H4 (cell line): ENCODE data around the gene ITFG1. TPM values are rescaled to one million over a fixed set of nuclear protein-coding genes. Genes with fewer than 3 reads are reported as not detected.
"Not testable (repeated sequence)": the region's sequence is repeated elsewhere in the genome, so short reads cannot be mapped to it uniquely, and the experiment has no call there.

ENCODE experiments used
- DNase-seq: peaks from one replicate; pipeline ENCODE4 v3.0.0-alpha.2; 2015; ENCODE audit warnings: low spot score
- total RNA-seq: library from RNA; depleted of rRNA; stranded (reverse); fragments of >200 nt; shearing (Covaris generic); gene quantifications from 2 replicates; pipeline ENCODE4 v1.2.3, GENCODE V29; 2014

Gene ITFG1
- total RNA-seq, 1 experiment from 2014 or later = 78.5 TPM

DNA sequence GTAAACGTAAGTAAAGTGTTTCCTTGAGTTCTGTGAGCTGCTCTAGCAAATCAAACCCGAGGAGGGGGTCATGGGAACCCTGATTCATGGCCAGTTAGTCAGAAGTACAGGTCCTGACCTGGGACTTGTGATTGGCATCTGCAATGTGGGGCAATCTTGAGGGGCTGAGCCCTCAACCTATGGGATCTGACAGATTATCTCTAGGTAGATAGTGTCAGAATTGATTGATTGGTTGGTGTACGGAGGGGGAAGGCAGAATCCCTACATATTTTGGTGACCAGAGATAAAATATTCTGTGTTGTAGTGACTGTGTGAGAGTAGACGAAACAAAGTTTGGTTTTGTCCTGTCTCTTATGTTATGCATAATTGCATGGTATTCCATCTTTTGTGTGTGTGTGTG lies 216.7 kb downstream of the ITFG1 start:
- DNase-seq = no peak

DNA sequence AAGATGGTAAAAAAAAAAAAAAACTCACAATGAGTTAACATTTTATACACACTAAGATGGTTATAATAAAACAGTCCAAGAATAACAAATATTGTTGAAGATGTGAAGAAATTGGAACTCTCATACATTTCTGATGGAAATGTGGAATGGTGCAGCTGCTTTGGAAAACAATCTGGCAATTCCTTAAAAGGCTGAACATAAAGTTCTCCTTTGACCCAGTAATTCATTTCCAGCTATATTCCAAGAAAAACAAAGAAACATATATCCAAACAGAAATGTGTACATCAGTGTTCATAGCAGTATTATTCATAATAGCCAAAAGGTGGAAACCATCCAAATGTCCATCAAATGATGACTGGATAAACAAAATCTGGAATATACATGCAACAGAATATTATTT lies 219.8 kb downstream of the ITFG1 start:
- no peak for DNase-seq

GRCh38 chr16:47236716-47237115 lies 224.1 kb downstream of the ITFG1 start:
- DNase-seq = no peak

GRCh38 chr16:47230296-47230695 lies 230.6 kb downstream of the ITFG1 start:
- no peak for DNase-seq

- DNase-seq = no peak
These were observed 231.5 kb downstream of the ITFG1 start for GRCh38 chr16:47229053-47230050.

DNA sequence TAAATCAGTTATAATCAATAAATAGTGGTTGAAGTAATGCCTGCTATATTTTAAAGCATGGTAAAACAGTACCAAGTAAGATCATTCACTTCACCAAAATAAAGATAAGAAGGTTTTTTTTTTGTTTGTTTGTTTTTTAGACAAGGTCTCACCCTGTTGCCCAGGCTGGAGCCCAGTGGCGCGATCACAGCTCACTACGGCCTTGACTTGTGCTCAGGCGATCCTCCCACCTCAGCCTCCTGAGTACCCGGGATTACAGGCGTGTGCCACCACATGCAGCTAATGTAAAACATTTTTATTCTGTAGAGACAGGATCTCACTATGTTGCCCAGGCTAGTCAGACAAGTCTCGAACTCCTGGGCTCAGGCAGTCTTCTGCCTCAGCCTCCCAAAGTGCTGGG lies 232.6 kb downstream of the ITFG1 start:
- no peak for DNase-seq

DNA sequence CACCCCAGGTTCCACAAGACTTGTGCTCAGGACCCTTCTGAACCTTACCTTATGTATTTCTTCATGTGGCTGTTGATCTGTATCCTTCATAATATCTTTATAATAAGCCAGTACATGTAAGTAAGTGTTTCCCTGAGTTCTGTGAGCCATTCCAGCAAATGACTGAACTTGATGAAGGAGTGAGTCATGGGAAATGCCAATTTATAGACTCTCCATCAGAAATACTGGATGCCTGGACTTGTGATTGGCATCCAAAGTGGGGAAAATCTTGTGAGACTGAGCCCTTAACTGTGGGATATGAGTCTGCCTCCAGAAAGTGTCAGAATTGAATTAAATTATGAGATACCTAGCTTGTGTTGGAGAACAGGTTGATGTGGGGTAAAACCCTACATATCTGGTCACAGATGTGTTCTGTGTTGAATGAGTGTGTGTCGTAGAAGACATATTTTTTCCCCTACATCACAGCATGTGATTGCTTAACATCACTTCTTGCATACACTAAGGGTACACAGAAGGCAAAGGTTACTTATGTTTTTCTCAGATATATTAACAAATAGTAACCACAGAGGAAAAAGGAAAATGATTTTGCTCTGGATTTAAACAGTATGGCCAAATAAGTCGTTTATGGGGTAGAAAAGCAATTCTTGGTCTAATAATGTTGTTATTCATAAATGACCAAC lies 247.0 kb downstream of the ITFG1 start:
- DNase-seq = no peak

- no peak for DNase-seq
These were observed 249.6 kb downstream of the ITFG1 start for GRCh38 chr16:47211218-47211617.

DNA sequence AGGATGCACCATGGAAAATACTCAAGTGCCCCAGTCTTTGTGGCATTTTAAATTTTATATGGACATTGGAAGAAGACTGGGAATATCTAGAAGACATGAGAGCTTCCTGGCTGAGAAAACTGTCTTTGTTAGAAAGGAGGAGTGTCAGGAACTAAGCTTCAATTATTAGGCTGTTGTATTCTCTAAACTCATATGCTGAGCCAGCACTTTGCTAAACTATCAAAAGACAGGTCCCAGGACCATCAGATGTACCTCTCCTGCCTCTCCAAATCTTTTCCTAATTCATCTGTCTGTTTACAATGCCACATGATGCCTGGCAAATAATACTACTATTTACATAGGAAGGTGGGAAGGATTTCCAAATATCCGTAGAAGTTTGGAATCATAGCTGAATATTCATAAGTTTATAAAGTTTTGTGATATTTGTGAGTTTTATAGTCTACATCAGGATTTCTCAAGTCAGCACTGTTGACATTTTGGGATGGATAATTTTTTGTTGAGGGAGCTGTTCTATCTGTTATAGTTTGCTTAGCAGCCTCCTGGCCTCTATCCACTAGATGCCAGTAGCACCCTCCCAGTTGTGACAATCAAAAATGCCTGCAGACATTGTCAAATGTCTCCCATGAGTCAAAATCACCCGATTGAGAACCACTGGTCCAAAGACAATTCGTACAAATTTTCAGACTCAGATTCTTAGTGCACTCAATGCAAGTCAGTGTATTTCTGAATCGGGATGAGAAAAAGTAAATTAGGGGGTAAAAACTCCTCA lies 255.9 kb downstream of the ITFG1 start:
- no peak for DNase-seq

DNA sequence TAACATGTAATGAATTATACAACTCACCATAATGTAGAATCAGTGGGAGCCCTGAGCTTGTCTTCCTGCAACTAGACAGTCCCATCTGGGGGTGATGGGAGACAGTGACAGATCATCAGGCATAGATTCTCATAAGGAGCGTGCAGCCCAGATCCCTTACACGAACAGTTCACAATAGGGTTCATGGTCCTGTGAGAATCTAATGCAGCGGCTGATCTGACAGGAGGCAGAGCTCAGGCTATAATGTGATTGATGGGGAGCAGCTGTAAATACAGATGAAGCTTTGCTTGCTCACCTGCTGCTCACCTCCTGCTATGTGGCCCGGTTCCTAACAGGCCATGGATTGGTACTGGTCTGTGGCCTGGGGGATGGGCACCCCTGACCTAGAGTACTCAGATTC lies 257.4 kb downstream of the ITFG1 start:
- not testable (repeated sequence) for DNase-seq

GRCh38 chr16:47198180-47198575 lies 262.7 kb downstream of the ITFG1 start:
- DNase-seq = peak; percentile 6

GRCh38 chr16:47197536-47198179 lies 263.2 kb downstream of the ITFG1 start:
- DNase-seq = peak; percentile 8

DNA sequence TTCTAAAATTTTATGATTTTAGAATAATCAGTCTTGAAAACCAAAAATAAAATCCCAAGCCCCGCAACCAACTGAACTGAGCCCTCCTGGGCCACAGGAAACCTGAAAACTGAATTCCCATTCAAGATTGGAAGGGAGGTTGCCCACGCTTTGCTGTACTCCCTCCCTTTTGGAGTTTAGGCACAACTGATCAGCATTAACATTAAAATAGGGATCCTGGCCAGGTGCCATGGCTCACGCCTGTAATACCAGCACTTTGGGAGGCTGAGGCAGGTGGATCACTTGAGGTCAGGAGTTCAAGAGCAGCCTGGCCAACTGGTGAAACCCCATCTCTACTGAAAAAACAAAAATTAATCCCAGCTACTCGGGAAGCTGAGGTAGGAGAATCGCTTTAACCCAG lies 264.4 kb downstream of the ITFG1 start:
- no peak for DNase-seq

DNA sequence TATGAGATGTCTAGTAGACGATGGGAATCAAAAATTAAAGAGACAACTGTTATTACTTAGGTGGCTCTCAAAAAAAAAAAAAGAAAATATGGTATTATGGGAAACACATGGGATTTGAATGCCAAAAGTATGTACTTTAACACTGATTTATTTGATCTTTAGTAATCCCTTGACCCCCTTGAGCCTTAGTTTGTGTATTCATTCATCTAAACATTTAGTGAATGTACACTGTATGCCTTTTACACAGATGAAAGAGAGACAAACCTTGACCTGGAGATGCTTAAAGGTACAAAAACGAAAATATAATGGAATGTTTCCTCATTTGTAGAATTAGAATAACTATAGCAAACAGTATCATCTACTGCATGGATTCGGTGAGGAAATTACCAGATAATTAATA lies 278.5 kb downstream of the ITFG1 start:
- DNase-seq = no peak

DNA sequence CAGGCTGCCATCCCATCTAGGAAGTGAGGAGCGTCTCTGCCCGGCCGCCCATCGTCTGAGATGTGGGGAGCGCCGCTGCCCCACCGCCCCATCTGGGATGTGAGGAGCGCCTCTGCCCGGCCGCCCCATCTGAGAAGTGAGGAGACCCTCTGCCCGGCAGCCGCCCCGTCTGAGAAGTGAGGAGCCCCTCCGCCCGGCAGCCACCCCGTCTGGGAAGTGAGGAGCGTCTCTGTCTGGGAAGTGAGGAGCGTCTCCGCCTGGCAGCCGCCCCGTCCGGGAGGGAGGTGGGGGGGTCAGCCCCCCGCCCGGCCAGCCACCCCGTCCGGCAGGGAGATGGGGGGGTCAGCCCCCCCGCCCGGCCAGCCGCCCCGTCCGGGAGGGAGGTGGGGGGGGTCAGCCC lies 279.8 kb downstream of the ITFG1 start:
- DNase-seq = not testable (repeated sequence)

DNA sequence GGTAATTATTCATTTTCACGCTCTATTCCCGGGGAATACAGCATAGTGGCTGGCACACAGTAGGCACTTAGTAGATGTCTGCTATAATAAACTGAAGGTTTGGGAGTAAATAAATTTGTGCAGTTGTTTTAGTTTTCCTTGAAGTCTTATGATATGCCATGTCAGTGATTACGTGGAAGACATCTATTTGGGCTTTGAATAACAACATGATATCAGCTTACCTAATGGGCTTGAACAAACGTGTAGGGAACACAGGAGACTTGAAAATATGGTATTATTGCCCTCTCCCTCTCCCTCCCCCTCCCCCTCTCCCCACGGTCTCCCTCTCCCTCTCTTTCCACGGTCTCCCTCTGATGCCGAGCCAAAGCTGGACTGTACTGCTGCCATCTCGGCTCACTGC lies 280.8 kb downstream of the ITFG1 start:
- no peak for DNase-seq

DNA sequence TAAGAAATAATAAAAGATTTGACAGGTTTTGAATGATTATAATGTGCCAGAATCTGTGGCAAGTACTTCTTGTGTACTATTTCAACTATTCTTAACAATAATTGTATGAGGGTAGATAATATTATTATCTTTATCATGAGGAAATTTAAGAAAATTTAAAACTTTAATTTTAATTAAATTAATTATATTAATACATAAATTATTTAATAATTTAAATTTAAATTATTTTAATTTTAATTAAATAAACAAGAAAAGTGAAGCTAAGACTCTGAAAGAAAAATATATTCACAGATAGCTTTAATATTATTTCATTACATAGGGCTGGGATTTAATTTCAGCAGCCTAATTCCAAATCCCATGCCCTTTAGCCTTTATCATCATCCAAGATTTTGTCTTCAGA lies 285.7 kb downstream of the ITFG1 start:
- DNase-seq = no peak

GRCh38 chr16:47162670-47163420 lies 298.0 kb downstream of the ITFG1 start:
- no peak for DNase-seq

DNA sequence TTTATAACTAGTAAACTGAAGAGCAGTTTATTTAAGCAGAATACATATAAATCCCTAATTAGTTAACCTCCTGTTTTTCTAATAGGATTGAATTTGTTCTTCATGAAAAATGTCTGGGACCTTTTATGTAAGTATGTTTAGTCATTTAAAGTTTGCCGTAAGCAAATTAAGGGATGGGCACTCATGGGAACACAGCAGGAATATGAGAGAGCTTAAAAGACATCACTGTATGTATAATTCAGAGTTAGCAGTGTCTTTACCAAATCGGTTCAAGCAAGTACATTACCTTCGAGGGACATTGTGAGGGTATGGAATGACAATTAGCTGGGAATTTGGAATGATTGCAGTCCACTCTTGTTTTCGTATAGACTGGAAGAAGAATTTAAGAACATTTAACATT lies 299.4 kb downstream of the ITFG1 start:
- no peak for DNase-seq

DNA sequence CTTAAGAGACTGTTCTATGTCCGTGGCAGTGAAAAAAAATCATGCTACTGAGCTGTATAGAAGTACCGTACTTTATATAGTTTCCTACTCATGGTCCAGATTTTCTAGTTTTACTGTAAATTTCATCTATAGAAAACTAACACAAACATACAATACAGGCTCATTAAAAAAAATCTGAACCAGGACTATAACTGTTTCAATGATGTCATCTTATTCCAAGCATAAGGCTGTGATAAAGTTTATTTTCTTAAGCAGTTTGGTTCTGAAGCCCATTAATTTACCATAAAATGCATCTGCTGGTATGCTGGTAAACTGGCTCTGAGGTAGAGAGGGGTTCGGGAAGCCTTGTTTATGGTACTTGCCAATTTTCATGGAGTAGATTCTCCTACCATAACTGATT lies 300.4 kb downstream of the ITFG1 start:
- no peak for DNase-seq

DNA sequence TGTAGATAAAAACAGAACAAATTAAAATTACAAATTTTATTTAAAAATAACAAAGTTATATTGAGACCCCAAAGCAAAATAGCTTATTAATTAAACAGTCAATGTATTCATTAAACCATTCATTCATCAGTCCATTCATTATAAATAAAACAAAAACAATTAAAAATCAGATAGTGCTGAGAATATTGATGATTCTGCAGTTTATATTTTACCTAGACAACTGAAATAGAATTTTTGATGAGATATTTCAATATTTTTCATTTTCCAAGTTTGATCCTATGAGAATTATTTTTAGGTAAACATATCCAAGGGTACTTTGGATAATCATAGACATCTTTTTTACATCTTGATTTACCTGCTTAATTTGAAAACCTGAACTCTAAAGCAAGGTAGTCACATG lies 301.9 kb downstream of the ITFG1 start:
- DNase-seq = no peak
